SK-N-SH treated with all-trans-retinoic acid at 6 μM for 48 hours (cell line): Measurements from ENCODE around the gene HPCAL4.

Experiments used
- ATAC-seq: fragments of 200-7000 bp; cut with Tn5 transposase; 3 replicates; pipeline ENCODE4 v1.9.1; 2020; ENCODE audit warnings: mild to moderate bottlenecking, moderate library complexity
- ARNTL ChIP-seq: fragments of 450-650 bp; formaldehyde crosslinking; IDR thresholded peaks from 2 replicates; pipeline ENCODE4 v1.5.0; 2020; ENCODE audit warnings: low read depth, mild to moderate bottlenecking, moderate library complexity, borderline replicate concordance
- BACH2 ChIP-seq: fragments of 250-450 bp; sonication (Bioruptor Pico); IDR thresholded peaks from 2 replicates; pipeline ENCODE4 v1.9.0; 2021; ENCODE audit warnings: mild to moderate bottlenecking, borderline replicate concordance
- CREB5 ChIP-seq: fragments of 250-450 bp; sonication (Bioruptor Pico); IDR thresholded peaks from 2 replicates; pipeline ENCODE4 v1.5.1; 2020; ENCODE audit warnings: low read depth, mild to moderate bottlenecking, moderate library complexity
- CSDC2 ChIP-seq: fragments of 250-450 bp; sonication (Bioruptor Pico); IDR thresholded peaks from 2 replicates; pipeline ENCODE4 v1.5.0; 2020; ENCODE audit warnings: mild to moderate bottlenecking, moderate library complexity
- CSRNP3 ChIP-seq: fragments of 250-450 bp; sonication (Bioruptor Pico); IDR thresholded peaks from 2 replicates; pipeline ENCODE4 v1.5.1; 2021; ENCODE audit warnings: mild to moderate bottlenecking, moderate library complexity
- ESRRG ChIP-seq: fragments of 250-450 bp; sonication (Bioruptor Pico); IDR thresholded peaks from 2 replicates; pipeline ENCODE4 v1.6.1; 2021; ENCODE audit warnings: mild to moderate bottlenecking
- GLIS3 ChIP-seq: fragments of 250-450 bp; sonication (Bioruptor Pico); IDR thresholded peaks from 2 replicates; pipeline ENCODE4 v1.5.0; 2020; ENCODE audit warnings: mild to moderate bottlenecking, moderate library complexity
- ISL1 ChIP-seq: fragments of 250-450 bp; sonication (Bioruptor Pico); IDR thresholded peaks from 2 replicates; pipeline ENCODE4 v2.1.2; 2022; ENCODE audit warnings: mild to moderate bottlenecking, moderate library complexity
- OSR1 ChIP-seq: fragments of 250-450 bp; sonication (Bioruptor Pico); IDR thresholded peaks from 2 replicates; pipeline ENCODE4 v1.8.0; 2022; ENCODE audit warnings: moderate library complexity, mild to moderate bottlenecking, inconsistent platforms
- PATZ1 ChIP-seq: fragments of 250-450 bp; sonication (Bioruptor Pico); IDR thresholded peaks from 2 replicates; pipeline ENCODE4 v1.8.0; 2020; ENCODE audit warnings: mild to moderate bottlenecking, moderate library complexity, borderline replicate concordance
- POU6F1 ChIP-seq: fragments of 250-450 bp; sonication (Bioruptor Pico); IDR thresholded peaks from 2 replicates; pipeline ENCODE4 v1.8.0; 2021; ENCODE audit warnings: low read depth, mild to moderate bottlenecking, moderate library complexity, borderline replicate concordance
- PPARA ChIP-seq: fragments of 250-450 bp; sonication (Bioruptor Pico); IDR thresholded peaks from 2 replicates; pipeline ENCODE4 v1.5.0; 2020; ENCODE audit warnings: mild to moderate bottlenecking, borderline replicate concordance
- SNAI2 ChIP-seq: fragments of 250-450 bp; sonication (Bioruptor Pico); IDR thresholded peaks from 2 replicates; pipeline ENCODE4 v1.5.0; 2020; ENCODE audit warnings: mild to moderate bottlenecking, moderate library complexity
- TCF4 ChIP-seq: fragments of 250-450 bp; sonication (Bioruptor Pico); IDR thresholded peaks from 2 replicates; pipeline ENCODE4 v1.8.0; 2021; ENCODE audit warnings: mild to moderate bottlenecking, moderate library complexity, borderline replicate concordance
- TOX ChIP-seq: fragments of 250-450 bp; sonication (Bioruptor Pico); IDR thresholded peaks from 2 replicates; pipeline ENCODE4 v1.8.0; 2021; ENCODE audit warnings: mild to moderate bottlenecking, moderate library complexity, borderline replicate concordance
- TSHZ2 ChIP-seq: fragments of 250-450 bp; sonication (Bioruptor Pico); IDR thresholded peaks from 2 replicates; pipeline ENCODE4 v1.5.0; 2020; ENCODE audit warnings: mild to moderate bottlenecking, moderate library complexity
- ZC3H10 ChIP-seq: fragments of 250-450 bp; sonication (Bioruptor Pico); IDR thresholded peaks from 2 replicates; pipeline ENCODE4 v1.5.1; 2021; ENCODE audit warnings: mild to moderate bottlenecking, moderate library complexity
- ZFP3 ChIP-seq: fragments of 250-450 bp; sonication (Bioruptor Pico); IDR thresholded peaks from 2 replicates; pipeline ENCODE4 v1.5.0; 2020; ENCODE audit warnings: mild to moderate bottlenecking, moderate library complexity
- ZFP30 ChIP-seq: fragments of 450-650 bp; formaldehyde crosslinking; IDR thresholded peaks from 2 replicates; pipeline ENCODE4 v1.5.0; 2022; ENCODE audit warnings: mild to moderate bottlenecking, moderate library complexity
- ZNF565 ChIP-seq: fragments of 450-650 bp; formaldehyde crosslinking; conservative IDR thresholded peaks from 2 replicates; pipeline ENCODE4 v1.5.0; 2020; ENCODE audit warnings: low read depth, mild to moderate bottlenecking, moderate library complexity
- ZNF70 ChIP-seq: fragments of 450-650 bp; formaldehyde crosslinking; IDR thresholded peaks from 2 replicates; pipeline ENCODE4 v1.5.0; 2020; ENCODE audit warnings: mild to moderate bottlenecking, moderate library complexity
- ZNF8 ChIP-seq: fragments of 450-650 bp; formaldehyde crosslinking; IDR thresholded peaks from 2 replicates; pipeline ENCODE4 v1.5.0; 2020; ENCODE audit warnings: mild to moderate bottlenecking, moderate library complexity

The HPCAL4 gene

GRCh38 chr1:39684313-39684664, 6.9 kb downstream of the HPCAL4 start:
- no peak for ATAC-seq
- TF ChIP-seq ZNF70 (no peak), CSRNP3 (CRISPR knock-in tag) (no peak), CREB5 (CRISPR knock-in tag) (no peak), POU6F1 (CRISPR knock-in tag) (no peak), SNAI2 (CRISPR knock-in tag) (no peak), BACH2 (CRISPR knock-in tag) (no peak), ZNF565 (CRISPR knock-in tag) (no peak), ZFP30 (CRISPR knock-in tag) (no peak), ARNTL (no peak), TOX (CRISPR knock-in tag) (no peak), ESRRG (CRISPR knock-in tag) (no peak), OSR1 (CRISPR knock-in tag) (no peak), GLIS3 (CRISPR knock-in tag) (no peak), CSDC2 (CRISPR knock-in tag) (no peak), PPARA (CRISPR knock-in tag) (no peak), ISL1 (no peak), ZNF8 (no peak), TCF4 (CRISPR knock-in tag) (no peak), ZFP3 (no peak)

- TF ChIP-seq ZNF8 (no peak), CSDC2 (CRISPR knock-in tag) (no peak), TOX (CRISPR knock-in tag) (no peak), ESRRG (CRISPR knock-in tag) (no peak)
- no peak for ATAC-seq
Observed at GRCh38 chr1:39683591-39684312, 7.5 kb downstream of the HPCAL4 start.

GRCh38 chr1:39681999-39682398, 9.2 kb downstream of the HPCAL4 start:
- no peak for ATAC-seq
- TF ChIP-seq ZC3H10 (CRISPR knock-in tag) (no peak), ZFP30 (CRISPR knock-in tag) (no peak), BACH2 (CRISPR knock-in tag) (no peak), ZNF70 (no peak), OSR1 (CRISPR knock-in tag) (no peak), ZNF565 (CRISPR knock-in tag) (no peak), ARNTL (no peak), GLIS3 (CRISPR knock-in tag) (no peak), PPARA (CRISPR knock-in tag) (no peak), ISL1 (no peak), TOX (CRISPR knock-in tag) (no peak), PATZ1 (CRISPR knock-in tag) (no peak), TSHZ2 (CRISPR knock-in tag) (no peak), ZNF8 (no peak), TCF4 (CRISPR knock-in tag) (no peak), ZFP3 (no peak), POU6F1 (CRISPR knock-in tag) (no peak), ESRRG (CRISPR knock-in tag) (no peak)
